NCI-H510A treated with DMSO at 0.1 percent for 48 hours (cell line): ENCODE measurements around the gene PRR16.

ENCODE experiments used
- DNase-seq: peaks from one replicate; lab custom pipeline; 2025; lab: John Stamatoyannopoulos, UW

The PRR16 gene

DNA sequence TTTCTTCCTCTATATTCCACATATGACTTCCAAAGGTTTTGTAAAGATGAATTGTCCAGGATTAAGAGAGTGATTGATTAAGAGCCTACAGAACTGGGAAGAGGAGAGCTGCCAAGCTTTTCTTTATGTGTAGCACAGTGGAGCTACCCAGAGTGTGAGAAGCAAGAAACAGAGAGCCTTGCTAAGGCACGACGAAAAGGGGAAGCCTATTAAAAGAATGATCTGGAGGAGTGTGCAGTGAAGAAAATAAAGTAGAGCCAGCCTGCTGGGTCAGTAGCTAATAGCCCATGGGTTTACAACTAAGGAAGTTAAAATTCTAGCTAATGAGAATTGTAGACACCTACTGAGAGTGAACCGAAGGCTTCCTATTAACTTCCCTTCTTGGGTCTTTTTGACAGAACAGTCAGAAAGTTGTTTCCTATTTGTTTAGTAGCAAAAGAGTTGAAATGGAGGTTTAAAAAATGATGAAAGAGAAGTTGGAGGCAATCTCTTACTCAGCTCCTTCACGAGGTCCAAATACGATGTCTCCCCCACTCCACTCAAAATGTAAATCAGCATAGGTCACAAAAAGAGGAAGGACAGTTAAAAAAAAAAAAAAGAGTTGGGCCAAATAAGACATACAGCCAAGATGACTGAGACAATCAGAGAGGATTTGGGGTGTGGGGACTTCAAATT, 957 bp upstream of the PRR16 start:
- DNase-seq = no peak

DNA sequence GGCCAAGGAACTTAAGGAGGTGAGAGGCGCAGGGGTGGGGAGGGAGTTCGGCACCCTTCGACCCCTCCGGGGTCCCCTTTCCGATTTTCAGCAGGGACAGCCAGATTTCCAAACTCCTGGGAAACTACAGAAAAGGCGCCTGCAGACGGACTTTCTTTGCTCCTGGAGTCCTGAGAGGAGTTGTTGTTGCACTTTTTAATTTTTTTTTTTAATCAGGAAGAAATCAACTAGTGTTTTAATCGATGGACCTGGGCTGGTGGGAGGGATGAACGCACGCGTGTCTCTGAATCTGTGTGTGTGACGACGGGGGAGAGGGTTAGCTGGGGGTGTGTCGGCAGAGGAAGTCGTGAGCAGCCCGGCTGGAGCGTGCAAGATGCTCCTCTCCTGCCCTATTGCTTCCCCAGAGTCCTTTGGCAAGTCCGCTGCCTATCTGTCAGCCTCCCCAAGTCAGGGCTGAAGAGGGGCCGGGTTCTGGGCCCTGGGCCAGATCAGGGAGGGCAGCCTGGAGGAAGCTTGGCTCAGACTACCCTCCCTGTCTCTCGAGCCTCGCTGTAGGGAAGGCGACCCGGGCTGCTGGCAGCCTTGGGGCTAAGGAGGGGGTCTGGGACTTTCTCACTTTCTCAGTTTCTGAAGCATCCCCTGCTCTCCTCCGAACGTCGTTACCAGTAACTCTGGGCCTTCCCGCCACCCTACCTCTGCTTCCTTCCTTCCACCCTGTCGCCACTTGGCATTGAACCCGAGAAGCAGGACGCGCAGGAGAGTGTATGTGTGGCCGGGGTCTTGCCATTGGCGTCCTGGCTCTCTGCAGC, 731 bp downstream of the PRR16 start:
- peak; percentile 9 for DNase-seq

DNA sequence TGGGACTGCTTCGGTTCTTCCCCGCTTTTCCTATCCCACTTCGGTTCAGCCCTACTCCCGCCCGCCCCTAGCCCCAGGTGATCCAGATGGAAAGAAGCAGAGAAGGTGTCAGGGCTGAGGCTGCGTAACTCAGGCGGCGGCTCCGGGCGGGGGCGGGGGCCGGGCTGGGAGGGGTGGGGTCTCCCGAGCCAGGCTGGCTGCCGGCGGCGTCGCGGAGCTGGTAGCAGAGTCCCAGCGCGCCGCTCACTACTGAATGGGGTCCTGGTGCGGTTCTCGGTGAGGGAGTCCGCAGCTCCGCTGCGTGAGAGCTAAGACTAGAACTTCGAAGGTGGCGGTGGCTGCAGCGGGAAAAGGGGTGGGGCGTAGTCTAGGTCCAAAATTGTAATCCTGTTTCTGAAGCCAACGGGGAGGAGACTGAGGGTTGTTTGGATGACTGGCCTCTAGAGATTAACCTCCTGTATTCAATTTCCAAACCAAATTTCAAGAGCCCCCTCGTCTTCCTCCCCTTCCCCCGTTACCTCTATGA, 1.4 kb downstream of the PRR16 start:
- peak; percentile 18 for DNase-seq

DNA sequence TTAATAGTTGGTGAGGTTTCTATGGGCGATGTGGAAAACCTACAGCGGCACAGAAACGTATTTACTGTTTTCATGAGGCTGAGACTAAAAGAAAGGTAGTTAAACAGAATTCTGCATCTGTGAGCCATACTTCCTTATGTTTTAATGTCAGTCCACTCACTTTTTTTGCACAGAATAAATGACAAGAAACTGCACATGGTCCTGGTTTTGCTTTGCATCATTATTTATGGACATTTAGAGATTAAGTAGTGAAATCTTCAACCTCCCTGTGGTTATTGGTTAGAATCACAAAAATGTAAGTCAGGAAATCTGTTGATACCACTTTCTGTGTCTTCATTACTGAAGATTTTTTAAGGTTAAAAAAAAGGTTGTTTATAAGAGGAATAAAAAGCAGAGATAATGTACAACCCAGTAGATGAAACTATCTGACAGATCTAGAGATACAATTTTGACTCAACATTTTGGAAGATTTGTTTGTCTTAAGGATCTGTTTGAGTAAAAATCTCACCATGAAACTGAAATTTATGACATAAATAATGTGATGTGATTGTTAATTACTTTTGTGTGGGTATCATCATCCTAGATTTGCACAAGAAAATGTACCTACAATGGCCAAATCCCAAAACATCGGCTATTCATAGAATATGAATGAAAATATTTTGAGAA, 2.4 kb downstream of the PRR16 start:
- no peak for DNase-seq

DNA sequence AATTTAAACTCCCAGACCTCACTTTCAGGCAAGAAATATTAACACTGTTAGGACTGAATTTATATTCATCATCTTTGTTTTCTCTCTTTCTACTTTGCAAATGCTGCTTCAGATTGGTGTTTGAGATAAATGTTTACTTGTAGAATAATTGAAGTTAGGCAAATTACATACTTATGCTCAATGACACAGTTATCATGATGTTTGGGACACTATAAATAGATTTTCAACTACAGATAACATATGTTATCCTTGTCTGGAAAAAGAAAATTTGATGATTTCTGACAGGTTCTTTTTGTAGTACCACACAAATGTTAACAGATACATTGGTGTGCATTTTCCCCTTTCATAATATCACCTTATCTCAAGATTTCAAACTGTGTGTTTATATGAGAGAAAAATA, 7.9 kb downstream of the PRR16 start:
- no peak for DNase-seq

DNA sequence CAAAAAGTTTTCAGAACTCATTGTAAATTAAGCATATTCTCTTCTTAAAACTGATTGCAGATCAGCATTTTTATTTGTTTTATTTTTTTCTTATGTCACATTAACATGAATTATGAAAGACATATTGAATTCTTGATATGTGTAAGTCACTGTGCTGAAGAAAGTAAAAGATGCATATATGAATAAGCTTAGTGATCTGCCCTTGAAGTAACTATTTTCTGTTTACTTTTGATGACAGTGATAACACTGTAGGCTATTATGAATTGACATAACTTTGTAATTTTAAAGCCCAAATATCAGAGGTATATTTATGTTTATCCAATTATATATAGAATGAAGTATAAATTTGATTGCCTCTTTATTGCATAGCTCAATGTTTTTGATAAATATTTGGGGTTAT, 8.8 kb downstream of the PRR16 start:
- DNase-seq = no peak

DNA sequence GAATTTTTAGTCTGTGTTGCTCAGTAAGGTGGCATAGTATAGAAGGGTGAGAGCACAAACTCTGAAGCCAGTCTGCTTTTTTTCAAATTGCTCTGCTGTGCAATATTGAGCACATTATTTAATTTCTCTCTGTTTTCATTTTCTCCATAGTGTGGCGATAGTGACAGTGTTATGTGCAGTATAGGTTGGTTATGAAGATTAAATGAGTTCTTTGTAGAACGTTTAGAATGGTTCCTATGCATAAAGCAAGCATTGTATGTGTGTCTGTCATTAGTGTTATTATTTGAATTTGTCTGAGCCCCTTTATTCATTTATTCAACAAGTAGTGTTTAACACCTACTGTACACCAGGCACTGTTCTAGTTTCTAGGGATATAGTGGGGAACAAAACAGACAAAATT, 9.2 kb downstream of the PRR16 start:
- DNase-seq = no peak

DNA sequence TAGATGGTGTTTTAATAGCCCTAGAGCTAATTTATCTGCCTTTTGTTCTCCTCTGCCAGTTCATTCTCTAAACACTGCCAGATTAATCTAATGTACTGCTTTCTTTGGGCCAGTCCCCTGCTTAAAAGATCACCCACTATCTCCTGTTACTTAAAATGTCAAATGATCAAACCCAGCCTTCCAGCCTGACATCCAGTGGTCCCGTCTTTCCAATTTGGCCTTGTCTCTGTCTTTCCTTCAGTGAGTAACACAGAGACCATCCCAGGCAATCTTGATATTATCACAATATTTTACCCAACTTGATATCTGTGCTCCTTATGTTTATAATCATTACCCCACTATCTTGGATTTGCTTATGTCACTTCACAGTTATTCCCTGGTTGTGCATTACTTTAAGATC, 12.0 kb downstream of the PRR16 start:
- DNase-seq = no peak

DNA sequence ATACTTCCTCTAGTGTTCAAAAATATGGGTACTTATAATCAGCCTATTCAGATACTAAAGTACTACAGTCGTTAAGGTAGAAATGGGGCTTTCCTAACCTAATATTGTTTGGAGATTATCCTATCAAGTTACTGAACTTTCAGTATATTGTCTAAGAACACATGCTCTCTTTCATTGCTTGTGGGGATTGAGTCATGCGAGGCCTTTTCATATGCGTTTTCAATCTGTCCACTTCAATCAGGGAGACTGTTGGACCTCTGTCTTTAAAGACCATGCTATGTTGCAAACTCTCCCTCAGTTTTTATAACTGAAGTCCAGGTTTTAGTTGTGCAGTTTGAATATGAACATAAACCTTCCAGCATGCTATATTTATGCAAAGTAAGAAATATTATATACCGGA, 15.0 kb downstream of the PRR16 start:
- DNase-seq = no peak

DNA sequence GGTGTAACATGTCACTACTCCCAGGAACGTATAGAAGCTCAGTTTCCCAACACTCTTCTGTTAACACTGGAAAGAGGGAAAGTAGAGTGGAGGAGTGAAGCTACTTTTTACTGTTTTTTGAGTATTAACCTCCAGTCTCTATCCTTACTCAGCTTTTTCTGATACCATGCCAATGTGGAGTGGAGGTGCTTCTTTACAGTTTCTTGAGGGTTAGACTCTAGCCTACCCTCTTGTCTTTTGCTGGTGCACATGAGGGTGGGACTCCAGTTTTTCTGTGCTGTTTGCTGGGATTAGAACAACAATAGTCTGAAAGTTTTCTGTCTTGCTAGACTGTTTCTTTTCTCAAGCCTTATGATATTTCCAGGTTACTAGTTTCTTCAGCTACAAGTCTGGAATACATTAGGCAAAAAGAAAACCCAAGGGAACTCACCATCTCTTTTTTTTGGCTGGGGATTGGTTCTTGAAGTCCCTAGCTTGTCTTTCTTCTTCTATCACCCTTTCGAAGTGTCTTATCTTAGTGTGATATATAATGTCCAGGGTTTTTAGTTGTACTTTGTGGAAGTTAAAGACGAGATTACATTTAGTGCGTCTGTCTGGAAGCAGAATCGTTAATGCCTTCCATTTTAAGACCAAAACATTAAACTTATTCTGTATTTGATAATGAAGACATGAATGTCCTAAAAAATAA, 35.9 kb downstream of the PRR16 start:
- no peak for DNase-seq

DNA sequence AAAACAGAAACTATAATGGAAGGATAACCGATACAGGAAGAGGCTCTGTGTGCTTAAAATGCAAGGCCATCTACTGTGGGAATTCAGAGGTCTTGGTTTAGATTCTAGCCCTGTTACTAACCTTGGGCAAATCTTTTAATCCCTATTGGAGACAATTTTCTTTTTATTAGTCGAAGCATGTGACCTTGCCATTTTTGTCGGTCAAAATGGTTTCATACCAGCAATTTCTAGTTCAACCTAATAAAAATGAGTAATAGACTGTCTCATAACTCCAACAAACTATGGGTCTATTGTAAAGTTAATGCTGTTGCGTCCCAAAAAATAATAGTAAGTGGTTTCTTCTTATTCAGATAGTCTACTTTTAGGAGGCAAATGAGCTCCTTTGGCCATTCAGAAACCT, 38.4 kb downstream of the PRR16 start:
- no peak for DNase-seq

DNA sequence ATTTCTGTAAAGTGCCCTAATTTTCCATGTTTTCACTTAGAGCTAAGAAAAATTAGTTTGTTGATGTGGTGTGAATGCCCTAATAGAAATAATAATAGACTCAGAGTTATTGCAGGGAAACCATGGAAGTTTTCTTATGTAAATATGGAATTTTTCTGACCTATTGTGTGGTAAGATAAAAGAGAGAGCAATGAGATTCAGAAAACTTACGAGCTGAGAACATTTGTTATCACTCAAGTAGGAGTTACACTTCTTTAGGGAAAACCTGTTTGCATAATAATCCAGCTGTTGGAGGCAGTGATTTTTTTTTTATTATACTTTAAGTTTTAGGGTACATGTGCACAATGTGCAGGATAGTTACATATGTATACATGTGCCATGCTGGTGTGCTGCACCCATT, 39.2 kb downstream of the PRR16 start:
- no peak for DNase-seq

DNA sequence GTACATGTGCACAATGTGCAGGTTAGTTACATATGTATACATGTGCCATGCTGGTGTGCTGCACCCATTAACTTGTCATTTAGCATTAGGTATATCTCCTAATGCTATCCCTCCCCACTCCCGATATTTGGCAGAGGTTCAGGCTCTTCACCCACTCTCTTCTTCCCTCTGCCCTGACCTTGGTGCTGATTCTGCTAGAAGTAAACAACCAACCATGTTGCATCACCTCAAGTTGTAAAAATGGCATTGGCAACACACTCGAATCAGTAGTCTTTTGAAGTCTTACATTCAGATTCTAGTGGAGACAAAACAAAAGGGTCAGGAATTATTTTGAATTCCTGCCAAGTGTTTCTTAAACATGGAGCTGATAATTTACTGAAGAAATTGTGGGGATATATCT, 40.0 kb downstream of the PRR16 start:
- no peak for DNase-seq

DNA sequence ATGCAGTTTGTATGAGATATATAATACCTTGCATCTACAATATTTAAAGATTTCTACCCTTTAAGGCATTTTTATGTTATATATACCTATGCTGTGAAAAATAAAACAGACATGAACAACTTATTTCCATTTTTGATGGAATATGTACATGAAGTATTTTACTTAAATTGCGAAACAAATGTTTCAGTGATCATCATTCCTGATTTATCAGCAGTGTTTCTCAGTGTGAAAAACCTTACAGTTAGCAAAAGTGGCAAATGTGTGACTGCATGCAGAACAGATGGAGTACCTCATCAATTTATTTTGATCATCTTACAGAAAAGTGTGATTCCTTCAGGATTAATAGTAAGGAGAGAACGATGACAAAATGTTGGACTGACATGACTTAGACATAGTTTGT, 43.1 kb downstream of the PRR16 start:
- DNase-seq = no peak

DNA sequence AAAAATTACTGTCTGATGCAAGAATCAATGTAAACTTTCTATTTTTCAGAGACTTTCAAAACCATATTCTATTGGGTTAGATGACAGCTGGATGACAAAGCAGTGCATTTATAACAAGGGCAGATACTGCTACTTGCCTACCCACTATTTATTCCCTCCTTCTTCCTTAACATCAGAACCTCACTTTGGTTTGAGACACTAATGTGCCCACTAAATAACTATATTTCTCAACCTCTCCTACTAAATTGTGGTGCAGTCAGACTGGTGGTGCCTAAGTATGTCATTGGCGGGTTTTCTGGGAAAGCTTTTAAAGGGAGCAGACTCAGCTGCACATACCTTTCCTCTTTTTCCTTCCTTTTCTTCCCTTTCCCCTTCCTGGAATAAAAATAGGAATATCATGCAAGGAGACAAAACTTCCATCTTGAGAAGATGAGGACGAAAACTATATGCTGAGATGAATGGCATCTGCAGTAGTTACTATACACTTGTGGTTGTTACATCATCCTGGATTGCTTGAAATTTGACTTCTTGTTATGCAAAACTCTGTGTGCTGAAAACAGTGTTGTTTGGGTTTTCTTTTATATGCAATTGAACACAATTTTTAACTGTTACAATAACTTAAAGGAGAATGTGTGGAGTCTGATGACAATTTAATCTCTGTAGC, 43.8 kb downstream of the PRR16 start:
- no peak for DNase-seq

DNA sequence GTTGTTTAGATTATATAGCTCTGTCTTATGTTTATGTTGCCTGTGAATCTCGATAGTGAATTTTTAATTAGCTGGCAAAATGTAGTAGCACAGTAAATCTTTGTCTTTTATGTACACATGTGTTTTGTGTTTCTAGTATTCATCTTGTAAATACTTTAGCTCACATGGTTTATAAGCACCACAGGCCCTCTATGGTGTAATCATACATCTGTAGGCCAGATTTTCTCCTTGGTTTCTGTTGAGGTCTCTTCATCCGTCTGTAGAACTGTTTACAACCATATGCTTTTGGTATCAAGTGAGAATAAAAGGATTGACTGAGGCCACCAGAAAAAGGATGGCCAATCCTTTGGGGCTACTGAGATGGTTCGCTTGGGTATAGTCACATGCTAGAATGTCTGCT, 45.0 kb downstream of the PRR16 start:
- no peak for DNase-seq

DNA sequence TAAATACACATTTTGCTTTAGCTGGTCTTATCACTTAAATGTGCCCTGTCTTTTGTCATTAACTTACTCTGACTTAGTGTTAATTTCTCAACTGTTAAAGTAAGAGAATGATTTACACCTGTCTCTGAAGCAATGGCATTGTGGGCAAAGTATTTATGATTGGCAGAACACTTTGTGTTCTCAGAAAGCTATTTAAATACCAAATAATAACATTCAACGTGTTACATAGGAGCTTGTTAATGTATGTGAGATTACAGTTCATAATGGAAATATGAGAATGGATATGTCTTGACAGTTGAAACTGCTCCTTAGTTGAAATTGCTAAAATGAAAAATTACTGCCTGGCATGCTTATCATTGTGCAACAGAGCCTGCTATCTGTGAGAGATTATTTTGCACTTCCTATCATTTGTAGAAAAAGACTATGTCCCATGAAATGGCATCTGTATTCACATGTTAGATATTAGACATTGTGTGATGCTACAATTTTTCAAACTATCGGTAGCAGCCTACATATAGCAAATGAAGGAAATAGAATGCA, 46.1 kb downstream of the PRR16 start:
- no peak for DNase-seq

DNA sequence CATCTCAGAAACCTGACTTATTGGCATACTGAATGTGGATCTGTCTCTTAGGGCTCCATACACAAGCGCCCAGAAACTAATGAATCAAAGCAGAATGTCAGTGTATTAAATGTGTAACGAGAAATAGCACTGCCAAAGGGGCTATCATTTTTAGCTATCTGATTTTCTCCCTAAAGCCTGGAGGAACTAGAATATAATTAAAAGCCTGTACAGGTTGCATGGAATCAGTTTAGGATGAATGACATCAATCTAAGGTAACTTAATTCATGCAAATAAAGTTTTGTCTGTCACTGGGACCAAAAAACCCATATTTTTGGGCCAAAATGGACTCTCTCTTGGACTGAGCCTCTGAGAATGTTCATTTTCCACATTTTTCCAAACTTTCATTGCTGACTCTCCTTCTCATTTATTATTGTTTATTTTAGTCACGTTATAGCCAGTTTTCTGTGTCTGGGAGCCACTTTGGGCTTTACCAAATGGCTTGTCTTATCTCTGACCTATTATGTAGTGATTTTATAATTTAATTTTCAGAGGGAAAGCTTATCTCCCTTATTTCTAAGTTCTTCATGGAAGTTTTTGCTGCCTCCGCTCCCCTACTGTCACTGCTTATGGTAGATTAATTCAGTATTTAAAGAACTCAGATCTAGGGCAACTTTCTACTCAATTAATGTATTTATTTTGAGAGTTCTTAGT, 47.0 kb downstream of the PRR16 start:
- DNase-seq = no peak

DNA sequence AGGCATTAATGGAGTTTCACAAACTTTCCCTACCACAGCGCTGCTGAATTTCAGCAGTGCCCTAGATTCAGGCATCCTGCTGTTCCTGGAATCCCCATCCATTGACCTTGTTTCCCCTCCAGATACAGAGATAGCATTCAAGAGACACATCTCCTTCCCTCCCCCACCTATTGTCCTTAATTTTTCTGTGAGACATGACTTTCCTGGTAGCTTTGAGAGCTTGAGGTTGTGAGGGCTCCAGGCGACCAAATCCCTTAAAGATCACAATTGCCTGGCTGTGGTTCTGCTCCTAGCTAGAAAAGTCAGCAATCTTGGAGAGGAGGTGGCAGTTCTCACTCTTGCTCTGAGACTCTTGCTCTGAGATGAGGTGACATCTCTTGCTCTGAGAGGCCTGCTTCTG, 48.0 kb downstream of the PRR16 start:
- DNase-seq = no peak

DNA sequence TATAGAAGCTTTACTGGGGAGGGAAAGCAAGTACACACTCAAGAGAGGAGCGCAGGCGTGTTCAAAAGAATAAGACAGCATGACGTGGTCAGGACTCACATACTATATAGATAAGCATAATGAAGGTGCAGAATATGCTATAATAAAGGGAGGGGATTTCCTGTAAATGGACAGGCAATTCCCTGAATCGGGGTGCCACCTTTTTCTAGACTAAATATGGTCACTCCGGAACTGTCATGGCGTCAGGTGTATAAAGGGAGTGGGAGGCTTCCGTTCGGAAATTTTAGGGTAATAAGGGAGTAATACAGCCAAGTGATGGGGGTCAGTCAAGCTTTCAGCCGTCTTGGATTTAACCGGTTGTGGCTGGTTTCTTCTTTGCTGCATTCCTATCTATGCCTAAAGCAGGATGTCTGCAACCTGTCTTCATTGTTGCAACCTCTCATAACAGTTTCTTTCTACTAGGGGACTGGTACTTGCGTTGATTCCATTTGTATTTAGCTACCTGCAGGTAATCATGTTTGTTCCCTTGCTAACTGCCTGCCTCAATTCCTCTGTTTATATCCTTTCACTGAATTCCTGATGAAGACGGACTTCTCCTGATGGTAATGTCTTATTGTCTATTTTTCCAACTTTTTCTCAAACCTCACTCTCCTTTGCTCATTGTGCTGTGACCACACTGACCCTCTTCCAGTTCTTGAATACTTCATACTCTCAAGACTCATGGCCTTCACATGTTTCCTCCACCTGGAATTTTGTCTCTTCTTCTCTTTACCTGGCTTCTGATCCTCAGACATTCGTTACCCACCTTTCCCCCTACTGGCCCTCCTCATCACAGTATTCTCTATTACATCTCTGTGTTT, 48.9 kb downstream of the PRR16 start:
- DNase-seq = no peak
